AG04450 (cell line): Measurements from ENCODE around the gene FADS6. TPM values are rescaled to one million over a fixed set of nuclear protein-coding genes. Genes with fewer than 3 reads are reported as not detected.

Source experiments
- CTCF ChIA-PET: fragments of 300-600, 350-600 bp; formaldehyde crosslinking; extraction: SDS; loops from one replicate; lab custom pipeline; 2022; ENCODE audit warnings: antibody characterized with exemption, inconsistent platforms; lab: Charles Lee
- POLR2A ChIA-PET: fragments of 350-600 bp; formaldehyde crosslinking; extraction: SDS; loops from one replicate; lab custom pipeline; 2021; ENCODE audit warnings: antibody characterized with exemption, inconsistent platforms; lab: Yijun Ruan, JAX
- DNase-seq: peaks from one replicate; pipeline ENCODE4 v3.0.0-alpha.2; 2011; ENCODE audit warnings: low read depth, low spot score
- H3K27ac ChIP-seq: one replicate; pipeline ENCODE4 v1.5.1; 2012; ENCODE audit warnings: low read depth, low read length, control low read depth
- H3K27me3 ChIP-seq: one replicate; pipeline ENCODE4 v1.6.0; 2012; ENCODE audit warnings: low read length; ENCODE audit not compliant: control insufficient read depth, insufficient read depth
- H3K4me3 ChIP-seq: 2 replicates; pipeline ENCODE4 v1.5.1; 2011; ENCODE audit warnings: mild to moderate bottlenecking, low read depth, low read length, control low read depth
- H3K9me3 ChIP-seq: 2 replicates; pipeline ENCODE4 v1.5.1; 2012; ENCODE audit warnings: low read length; ENCODE audit not compliant: control insufficient read depth, insufficient read depth
- CTCF ChIP-seq: IDR thresholded peaks from 2 replicates; pipeline ENCODE4 v1.5.1; 2011; ENCODE audit warnings: low read depth, low read length, control low read depth, inconsistent platforms
- polyA plus RNA-seq: library from polyadenylated mRNA; depleted of rRNA; stranded (reverse); fragments of >200 nt; gene quantifications from 2 replicates; pipeline ENCODE4 v1.2.3, GENCODE V29; 2011

Gene FADS6
- polyA plus RNA-seq, 1 experiment = not detected

GRCh38 chr17:74842146-74842598, 51.3 kb downstream of the FADS6 start:
- H3K27ac ChIP-seq = no peak overlapping the region
- 0 out of 2 replicates have a peak overlapping the region, but pooled peaks have one; percentile 13 for H3K4me3 ChIP-seq
- CTCF ChIA-PET = interaction anchor here (1.0 to 5.8 kb wide), 8 partner anchors 12 to 119 kb away, joined by 3 to 42 read pairs (median 6); no protein-coding TSS in a partner anchor
- H3K9me3 ChIP-seq = no peaks in the 10 kb centered on the region; the same call in 1 of the 2 replicates
- no peak for TF ChIP-seq CTCF
- H3K27me3 ChIP-seq = peaks cover 5% of the 10 kb centered on the region
- DNase-seq = no peak
- POLR2A ChIA-PET = interaction anchor here (1.2 to 1.8 kb wide), 2 partner anchors 10 to 20 kb away, joined by 3 read pairs; no protein-coding TSS in a partner anchor

GRCh38 chr17:74840989-74841666, 52.3 kb downstream of the FADS6 start:
- Histone ChIP-seq H3K4me3 (no peak overlapping the region), H3K9me3 (no peaks in the 10 kb centered on the region; the same call in 1 of the 2 replicates), H3K27ac (no peak overlapping the region), H3K27me3 (peaks cover 5% of the 10 kb centered on the region)
- POLR2A ChIA-PET = interaction anchor here (0.7 kb wide), 1 partner anchor 29 kb away, joined by 3 read pairs; no protein-coding TSS in a partner anchor
- no peak for DNase-seq
- no peak for TF ChIP-seq CTCF
- CTCF ChIA-PET = interaction anchor here (1.6 to 2.2 kb wide), 2 partner anchors 25 to 50 kb away, joined by 9 to 16 read pairs; no protein-coding TSS in a partner anchor

GRCh38 chr17:74839990-74840852, 53.2 kb downstream of the FADS6 start:
- H3K4me3 ChIP-seq = no peak overlapping the region
- ChIA-PET POLR2A (interaction anchor here (0.7 kb wide), 1 partner anchor 30 kb away, joined by 3 read pairs; no protein-coding TSS in a partner anchor), CTCF (interaction anchor here (1.6 to 2.2 kb wide), 2 partner anchors 26 to 49 kb away, joined by 9 to 16 read pairs; no protein-coding TSS in a partner anchor)
- peaks cover 5% of the 10 kb centered on the region for H3K27me3 ChIP-seq
- H3K27ac ChIP-seq = no peak overlapping the region
- no peak for DNase-seq
- H3K9me3 ChIP-seq = no peaks in the 10 kb centered on the region; the same call in 1 of the 2 replicates
- no peak for TF ChIP-seq CTCF

- TF ChIP-seq CTCF = no peak
- Histone ChIP-seq H3K27ac (no peak overlapping the region), H3K9me3 (no peaks in the 10 kb centered on the region; the same call in 1 of the 2 replicates), H3K4me3 (no peak overlapping the region), H3K27me3 (peaks cover under 1% of the 10 kb centered on the region)
- POLR2A ChIA-PET = no interaction called here
- no peak for DNase-seq
- CTCF ChIA-PET = interaction anchor here (0.6 to 1.5 kb wide), 6 partner anchors 9 to 635 kb away, joined by 3 to 6 read pairs (median 3); no protein-coding TSS in a partner anchor
Observed at GRCh38 chr17:74838274-74838673, 55.2 kb downstream of the FADS6 start.
